Stimulated activated CD4-positive, alpha-beta T cell treated with anti-CD3 and anti-CD28 coated beads, TNF-alpha, amount 100 ng/mL, for 24 hours (primary cell): Measurements from ENCODE around the gene CLTRN.
"Not testable (repeated sequence)": the region's sequence is repeated elsewhere in the genome, so short reads cannot be mapped to it uniquely, and the experiment has no call there.

Source experiments
- DNase-seq, 3 experiments: peaks; one replicate each; pipeline ENCODE4 v3.0.0-alpha.2; 2020; ENCODE audit warnings: low read depth in 3 of 3

Gene CLTRN

GRCh38 chrX:15664487-15665444, at the start of gene CLTRN:
CLTRN (minus strand) TSS chrX:15664805; CDS start chrX:15664775, 30 bp downstream.
- no peak for DNase-seq

- DNase-seq: not testable (repeated sequence)
Measured at GRCh38 chrX:15704273-15704672, 39.7 kb upstream of the CLTRN start.

- not testable (repeated sequence) for DNase-seq
Measured at GRCh38 chrX:15703809-15704208, 39.2 kb upstream of the CLTRN start.

- no peak for DNase-seq
Measured at GRCh38 chrX:15702488-15703371, 38.1 kb upstream of the CLTRN start.

GRCh38 chrX:15696516-15696915, 31.9 kb upstream of the CLTRN start:
- DNase-seq: no peak

GRCh38 chrX:15694941-15695451, 30.4 kb upstream of the CLTRN start:
- no peak for DNase-seq

GRCh38 chrX:15686818-15687685, 22.4 kb upstream of the CLTRN start:
- DNase-seq: peak; percentile 11 to 35 (median 19)

GRCh38 chrX:15683193-15683592, 18.6 kb upstream of the CLTRN start:
- no peak for DNase-seq

- no peak for DNase-seq
Measured at GRCh38 chrX:15681433-15681832, 16.8 kb upstream of the CLTRN start.

- no peak for DNase-seq
Measured at GRCh38 chrX:15680401-15680800, 15.8 kb upstream of the CLTRN start.

GRCh38 chrX:15679246-15679645, 14.6 kb upstream of the CLTRN start:
- no peak for DNase-seq

GRCh38 chrX:15678339-15678738, 13.7 kb upstream of the CLTRN start:
- DNase-seq: no peak

GRCh38 chrX:15676886-15677285, 12.3 kb upstream of the CLTRN start:
- no peak for DNase-seq

- peak; percentile 66 to 82 (median 73) for DNase-seq
Measured at GRCh38 chrX:15675490-15675921, 10.9 kb upstream of the CLTRN start.

GRCh38 chrX:15674841-15675489, 10.4 kb upstream of the CLTRN start:
- peak; percentile 71 to 84 (median 80) for DNase-seq

GRCh38 chrX:15674514-15674840, 9.9 kb upstream of the CLTRN start:
- no peak for DNase-seq

- no peak for DNase-seq
Measured at GRCh38 chrX:15673970-15674369, 9.4 kb upstream of the CLTRN start.

GRCh38 chrX:15672881-15673280, 8.3 kb upstream of the CLTRN start:
- DNase-seq: no peak

- DNase-seq: no peak
Measured at GRCh38 chrX:15663439-15663838, 1.2 kb downstream of the CLTRN start.

- not testable (repeated sequence) for DNase-seq
Measured at GRCh38 chrX:15654804-15655203, 9.8 kb downstream of the CLTRN start.

GRCh38 chrX:15653961-15654360, 10.6 kb downstream of the CLTRN start:
- DNase-seq: no peak
